GM12892 (cell line): ENCODE measurements around the gene TMEM42.

ENCODE experiments used
- DNase-seq: peaks from one replicate; pipeline ENCODE4 v3.0.0; 2011; ENCODE audit not compliant: insufficient read length
- FAIRE-seq: peaks from 2 replicates; lab custom pipeline; 2011; peaks lifted over from hg19 to GRCh38; lab: Jason Lieb, UNC
- POLR2A ChIP-seq: IDR thresholded peaks from 2 replicates; pipeline ENCODE4 v1.6.1; 2011; ENCODE audit warnings: low read depth, low read length, control low read depth
- POLR2AphosphoS5 ChIP-seq: IDR thresholded peaks from 2 replicates; pipeline ENCODE4 v1.6.1; 2011; ENCODE audit warnings: low read depth, low read length, control low read depth
- TAF1 ChIP-seq: IDR thresholded peaks from 2 replicates; pipeline ENCODE4 v1.6.1; 2011; ENCODE audit warnings: low read depth, mild to moderate bottlenecking, control low read depth, low read length, borderline replicate concordance

The TMEM42 gene

DNA sequence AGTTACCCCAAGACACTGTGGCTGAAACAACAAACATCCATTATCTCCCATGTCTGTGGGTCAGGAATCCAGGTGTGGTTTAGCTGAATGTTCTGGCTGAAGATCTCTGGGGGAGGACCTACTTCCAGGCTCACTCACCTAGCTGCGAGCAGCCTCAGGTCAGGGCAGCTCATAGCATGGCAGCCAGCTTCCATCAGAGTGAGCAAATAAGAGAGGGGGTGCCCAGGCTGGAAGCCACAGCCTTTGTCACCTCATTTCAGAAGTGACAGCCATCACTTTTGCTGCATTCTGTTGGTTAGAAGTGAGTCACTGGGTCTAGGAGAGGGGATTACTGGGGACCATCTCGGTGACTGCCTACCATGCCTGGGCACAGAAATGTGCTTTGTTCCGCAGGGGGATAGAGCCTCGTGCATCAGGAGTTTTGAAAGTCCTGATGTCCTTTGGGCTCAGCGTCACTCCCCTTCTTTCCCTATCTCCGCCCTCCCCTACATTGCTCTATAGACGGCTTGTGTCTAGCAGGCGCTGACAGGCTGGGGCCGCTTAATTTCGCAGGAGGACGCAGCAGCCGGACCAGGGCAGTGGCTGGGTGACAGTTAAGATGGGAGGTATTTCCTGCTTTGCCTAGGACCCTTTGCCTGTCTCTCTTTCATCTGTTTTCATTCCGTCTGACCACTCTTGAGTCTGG, 38.1 kb downstream of the TMEM42 start:
- DNase-seq (no peak), FAIRE-seq (no peak)
- TF ChIP-seq POLR2AphosphoS5 (no peak), POLR2A (no peak), TAF1 (no peak)

DNA sequence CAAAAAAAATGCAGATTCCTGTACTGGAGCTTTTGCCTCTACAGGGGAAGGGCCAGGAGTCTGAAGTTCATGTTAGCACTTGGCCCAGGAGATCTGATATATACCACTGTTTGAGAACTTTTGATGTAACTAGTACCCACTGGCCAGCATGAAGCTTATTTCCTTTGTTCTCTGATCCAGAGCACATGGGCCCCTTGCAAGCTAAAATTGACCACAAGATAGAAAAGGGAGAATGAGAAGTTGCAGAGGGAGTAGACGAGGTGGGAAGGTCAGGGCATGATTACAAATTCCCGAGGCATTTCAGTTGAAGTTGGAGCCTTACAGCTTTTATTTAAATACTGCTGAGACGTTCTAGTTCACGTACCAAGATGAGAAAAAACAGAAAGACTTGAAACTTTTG, 40.9 kb downstream of the TMEM42 start:
- FAIRE-seq = no peak

DNA sequence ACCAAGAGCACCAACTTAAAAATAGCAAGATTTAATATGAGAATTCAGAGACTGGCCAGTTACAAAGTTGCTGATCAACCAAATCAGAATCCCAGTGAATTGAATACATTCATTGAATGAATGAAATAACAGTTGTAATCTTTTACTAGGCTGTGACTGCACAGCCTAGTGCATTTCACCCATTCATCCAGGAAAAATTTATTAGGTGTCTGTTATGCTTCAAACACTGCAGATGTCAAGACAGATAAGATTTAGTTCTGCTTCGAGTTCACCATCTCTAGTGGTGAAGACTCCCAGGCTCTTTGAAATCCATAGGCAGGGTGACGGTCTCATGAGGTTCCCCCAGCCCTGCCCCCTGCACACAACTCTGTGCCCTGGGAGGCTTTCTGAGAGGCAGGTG, 41.6 kb downstream of the TMEM42 start:
- TF ChIP-seq POLR2A = no peak
- TF ChIP-seq POLR2AphosphoS5 = no peak
- no peak for TF ChIP-seq TAF1
- DNase-seq = no peak
- FAIRE-seq = no peak

More for the DNA sequence above, 40.9 kb downstream of the TMEM42 start:
- TF ChIP-seq TAF1 (no peak), POLR2A (no peak), POLR2AphosphoS5 (no peak)
- DNase-seq = no peak

DNA sequence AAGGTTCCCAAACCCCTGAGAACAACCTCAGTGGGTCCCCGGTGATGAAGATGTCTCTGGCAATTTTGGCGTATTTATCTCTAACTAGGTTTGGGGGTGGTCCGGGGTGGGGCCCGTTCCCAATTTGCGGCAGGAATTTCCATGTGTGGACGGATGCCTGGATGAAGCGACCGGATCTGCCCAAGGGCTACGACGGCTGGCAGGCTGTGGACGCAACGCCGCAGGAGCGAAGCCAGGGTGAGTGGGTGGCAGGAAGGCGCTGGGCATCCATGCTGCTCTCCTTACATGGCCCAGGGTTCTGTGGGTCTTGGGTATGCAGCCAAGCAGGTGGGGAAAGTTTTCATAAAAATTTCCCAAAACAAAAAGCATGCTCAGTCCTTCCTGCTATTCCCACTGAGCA, 42.0 kb downstream of the TMEM42 start:
- no peak for FAIRE-seq
- no peak for DNase-seq
- no peak for TF ChIP-seq TAF1
- no peak for TF ChIP-seq POLR2A
- no peak for TF ChIP-seq POLR2AphosphoS5

DNA sequence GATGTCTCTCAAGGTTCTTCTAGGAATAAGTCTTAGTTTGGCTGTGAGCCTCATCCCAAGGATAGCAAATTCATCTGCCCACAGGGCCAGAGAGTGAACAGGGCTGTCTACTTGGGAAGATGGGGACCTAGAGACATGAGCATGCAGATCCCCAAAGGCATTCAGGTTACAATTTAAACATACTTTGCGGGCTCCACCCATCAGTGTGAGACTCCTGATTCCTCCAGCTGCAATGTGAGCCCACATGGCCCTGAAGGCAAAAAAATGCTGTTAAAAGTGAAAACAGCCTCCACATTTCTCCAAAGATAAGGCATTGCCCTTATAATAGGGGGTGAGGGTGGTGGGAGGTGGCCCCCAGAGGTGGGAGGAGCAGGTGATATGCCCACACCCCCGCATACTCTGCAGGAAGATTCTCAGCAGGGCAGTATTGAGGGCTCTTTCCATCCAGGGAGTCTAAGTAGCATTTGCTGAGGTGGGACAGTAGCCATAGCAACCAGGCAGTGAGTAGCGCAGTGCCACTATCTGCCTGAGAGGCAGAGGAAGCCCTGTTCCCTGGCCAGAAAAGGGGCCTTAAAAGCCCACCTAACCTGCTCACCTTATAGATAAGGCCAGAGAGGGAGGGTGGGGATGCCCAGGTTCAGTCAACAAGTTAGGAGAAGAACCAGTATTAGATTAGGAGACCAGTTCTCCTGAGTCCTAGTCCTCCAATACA, 43.9 kb downstream of the TMEM42 start:
- no peak for DNase-seq
- FAIRE-seq = no peak
- TF ChIP-seq POLR2AphosphoS5 = no peak
- no peak for TF ChIP-seq TAF1

DNA sequence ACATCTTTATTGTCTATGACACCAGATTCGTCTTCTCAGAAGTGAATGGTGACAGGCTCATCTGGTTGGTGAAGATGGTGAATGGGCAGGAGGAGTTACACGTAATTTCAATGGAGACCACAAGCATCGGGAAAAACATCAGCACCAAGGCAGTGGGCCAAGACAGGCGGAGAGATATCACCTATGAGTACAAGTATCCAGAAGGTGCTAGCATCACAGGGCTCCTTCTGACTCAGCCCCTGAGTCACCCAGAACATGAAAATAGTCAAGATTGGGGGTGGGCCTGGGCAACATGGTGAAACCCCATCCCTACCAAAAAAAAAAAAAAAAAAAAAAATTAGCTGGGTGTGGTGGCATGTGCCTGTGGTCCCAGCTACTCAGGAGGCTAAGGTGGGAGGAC, 45.3 kb downstream of the TMEM42 start:
- FAIRE-seq (no peak), DNase-seq (no peak)
- TF ChIP-seq POLR2AphosphoS5 (no peak), POLR2A (no peak), TAF1 (no peak)

DNA sequence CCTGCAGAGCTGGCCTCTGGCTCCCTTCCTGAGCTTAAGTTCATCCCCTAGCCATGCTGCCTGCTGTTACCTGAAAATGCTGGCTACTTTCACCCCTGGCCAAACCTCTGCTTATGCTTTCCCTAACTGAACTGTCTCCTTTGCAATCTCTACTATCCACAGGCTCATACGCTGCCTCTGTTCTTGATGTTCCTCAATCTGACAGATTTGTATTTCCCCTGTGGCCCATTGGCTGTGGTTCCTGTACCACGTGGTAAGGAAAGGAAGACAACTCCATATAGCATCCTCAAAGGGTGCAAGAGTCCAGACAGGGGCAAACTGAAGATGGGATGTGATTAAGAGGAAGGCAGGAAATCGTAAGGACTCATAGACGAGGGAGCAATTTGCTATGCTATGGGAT, 45.9 kb downstream of the TMEM42 start:
- no peak for DNase-seq

DNA sequence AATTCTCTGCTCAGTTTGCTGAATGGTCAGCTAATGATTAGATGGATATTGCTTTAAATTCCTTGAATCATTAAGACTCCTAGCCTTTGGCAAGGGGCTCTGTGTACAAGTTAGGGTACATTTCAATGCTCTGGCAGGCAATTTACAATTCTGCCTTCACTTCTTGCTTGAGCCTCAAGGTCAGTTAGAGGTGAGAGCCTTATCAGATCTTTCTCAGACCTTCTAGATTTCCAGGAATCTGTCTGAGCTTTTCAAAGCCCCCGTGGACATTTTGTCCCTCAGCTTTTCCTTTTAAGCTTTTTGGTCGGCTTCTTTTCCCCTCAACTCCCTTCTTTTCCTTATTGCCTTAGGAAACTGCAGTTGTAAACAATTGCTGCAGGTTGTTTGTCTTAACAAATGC, 47.4 kb downstream of the TMEM42 start:
- TF ChIP-seq POLR2AphosphoS5 (no peak), POLR2A (no peak), TAF1 (no peak)
- FAIRE-seq (no peak), DNase-seq (no peak)

More for the DNA sequence above, 45.9 kb downstream of the TMEM42 start:
- TF ChIP-seq POLR2A (no peak), POLR2AphosphoS5 (no peak), TAF1 (no peak)
- no peak for FAIRE-seq

DNA sequence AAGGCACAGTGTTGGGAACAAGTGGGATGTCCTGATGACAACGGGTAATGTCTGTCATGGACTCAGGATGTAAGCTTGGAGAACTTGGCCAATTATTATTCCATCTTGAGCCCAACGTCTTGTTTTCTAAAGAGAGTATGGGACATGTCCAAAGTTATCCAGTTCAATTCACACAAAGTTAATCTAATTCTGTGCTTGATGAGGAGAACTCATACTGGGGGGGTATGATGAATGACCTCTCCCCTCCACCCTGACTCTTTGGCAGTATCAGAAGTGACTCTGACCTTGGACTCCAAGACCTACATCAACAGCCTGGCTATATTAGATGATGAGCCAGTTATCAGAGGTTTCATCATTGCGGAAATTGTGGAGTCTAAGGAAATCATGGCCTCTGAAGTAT, 49.0 kb downstream of the TMEM42 start:
- TF ChIP-seq POLR2AphosphoS5 (no peak), POLR2A (no peak), TAF1 (no peak)
- DNase-seq (no peak), FAIRE-seq (no peak)

DNA sequence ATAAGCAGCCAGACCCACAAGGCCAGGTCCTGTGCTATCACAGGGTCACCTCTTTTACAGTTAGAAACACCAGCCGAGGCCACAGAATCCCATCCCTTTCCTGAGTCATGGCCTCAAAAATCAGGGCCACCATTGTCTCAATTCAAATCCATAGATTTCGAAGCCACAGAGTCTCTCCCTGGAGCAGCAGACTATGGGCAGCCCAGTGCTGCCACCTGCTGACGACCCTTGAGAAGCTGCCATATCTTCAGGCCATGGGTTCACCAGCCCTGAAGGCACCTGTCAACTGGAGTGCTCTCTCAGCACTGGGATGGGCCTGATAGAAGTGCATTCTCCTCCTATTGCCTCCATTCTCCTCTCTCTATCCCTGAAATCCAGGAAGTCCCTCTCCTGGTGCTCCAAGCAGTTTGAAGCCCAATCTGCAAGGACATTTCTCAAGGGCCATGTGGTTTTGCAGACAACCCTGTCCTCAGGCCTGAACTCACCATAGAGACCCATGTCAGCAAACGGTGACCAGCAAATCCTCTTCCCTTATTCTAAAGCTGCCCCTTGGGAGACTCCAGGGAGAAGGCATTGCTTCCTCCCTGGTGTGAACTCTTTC, 52.3 kb downstream of the TMEM42 start:
- FAIRE-seq (peak; percentile 71), DNase-seq (peak; percentile 60)
- TF ChIP-seq POLR2A = no peak
- no peak for TF ChIP-seq TAF1
- no peak for TF ChIP-seq POLR2AphosphoS5

DNA sequence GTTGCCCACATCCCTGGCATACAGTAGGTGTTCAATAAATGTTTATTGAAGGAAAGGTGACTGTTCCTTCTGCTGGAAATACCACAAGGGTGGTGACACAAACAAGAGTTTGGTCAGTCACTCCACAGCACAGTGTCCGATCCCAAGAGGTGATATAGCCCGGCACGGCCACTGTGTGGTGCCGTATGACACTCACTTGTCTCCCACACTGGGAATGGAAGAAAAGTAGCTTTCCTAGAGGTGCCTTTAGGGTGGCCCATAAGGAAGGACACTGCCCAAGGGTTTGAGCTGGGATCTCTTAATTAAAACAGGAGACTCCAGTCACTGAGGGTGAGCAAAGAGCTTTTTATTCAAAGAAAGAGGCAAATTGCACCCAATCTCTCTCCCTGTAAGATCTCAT, 53.2 kb downstream of the TMEM42 start:
- DNase-seq = no peak
- no peak for FAIRE-seq
- no peak for TF ChIP-seq TAF1
- no peak for TF ChIP-seq POLR2A
- TF ChIP-seq POLR2AphosphoS5 = no peak
